Fibroblast of mammary gland (primary cell): ENCODE results near the gene ALG3.

ENCODE experiments used
- DNase-seq: peaks from one replicate; pipeline ENCODE4 v3.0.0-alpha.2; 2010; ENCODE audit warnings: low read depth
- H3K4me3 ChIP-seq: 2 replicates; pipeline ENCODE4 v1.5.1; 2011; ENCODE audit warnings: low read depth, mild to moderate bottlenecking, low read length, moderate library complexity; ENCODE audit not compliant: control insufficient read depth
- CTCF ChIP-seq: conservative IDR thresholded peaks from 2 replicates; pipeline ENCODE4 v1.5.1; 2011; ENCODE audit warnings: low read depth, low read length, inconsistent platforms; ENCODE audit not compliant: control insufficient read depth, insufficient read depth

The ALG3 gene

GRCh38 chr3:184259878-184260723 is 11.3 kb upstream of the ALG3 start:
- TF ChIP-seq CTCF, result no peak
- H3K4me3 ChIP-seq, result peak overlapping the region; percentile 10
- DNase-seq, result no peak

GRCh38 chr3:184259396-184259877 is 10.7 kb upstream of the ALG3 start:
- DNase-seq, result no peak

GRCh38 chr3:184258926-184259325 is 10.2 kb upstream of the ALG3 start:
- H3K4me3 ChIP-seq, result no peak overlapping the region
- TF ChIP-seq CTCF, result no peak
- no peak for DNase-seq

More at GRCh38 chr3:184259396-184259877, 10.7 kb upstream of the ALG3 start:
- no peak for TF ChIP-seq CTCF
- H3K4me3 ChIP-seq, result no peak overlapping the region

- no peak for DNase-seq
- H3K4me3 ChIP-seq, result no peak overlapping the region
- no peak for TF ChIP-seq CTCF
Measured at GRCh38 chr3:184257083-184257915, 8.5 kb upstream of the ALG3 start.

GRCh38 chr3:184255291-184256039 is 6.7 kb upstream of the ALG3 start:
- TF ChIP-seq CTCF, result no peak
- no peak overlapping the region for H3K4me3 ChIP-seq
- no peak for DNase-seq

GRCh38 chr3:184250167-184250828 is 1.5 kb upstream of the ALG3 start:
- peak overlapping the region; percentile 99 for H3K4me3 ChIP-seq
- peak; percentile 88 for DNase-seq
- peak; percentile 99 for TF ChIP-seq CTCF
